Stimulated activated CD8-positive, alpha-beta memory T cell treated with anti-CD3 and anti-CD28 coated beads, Interleukin-4, amount 100 ng/mL, for 4 hours (primary cell): ENCODE results near the gene HRAS.
"Not testable (repeated sequence)": the region's sequence is repeated elsewhere in the genome, so short reads cannot be mapped to it uniquely, and the experiment has no call there.

Experiments
- DNase-seq, 2 donors: peaks; one replicate each; pipeline ENCODE4 v3.0.0-alpha.2; 2020; ENCODE audit warnings: low read depth in 2 of 2, low spot score in 1 of 2

The HRAS gene

GRCh38 chr11:534396-535209 lies 773 bp downstream of the HRAS start:
- DNase-seq = no peak

- DNase-seq = no peak
These were observed 1.6 kb downstream of the HRAS start for GRCh38 chr11:533586-534395.

DNA sequence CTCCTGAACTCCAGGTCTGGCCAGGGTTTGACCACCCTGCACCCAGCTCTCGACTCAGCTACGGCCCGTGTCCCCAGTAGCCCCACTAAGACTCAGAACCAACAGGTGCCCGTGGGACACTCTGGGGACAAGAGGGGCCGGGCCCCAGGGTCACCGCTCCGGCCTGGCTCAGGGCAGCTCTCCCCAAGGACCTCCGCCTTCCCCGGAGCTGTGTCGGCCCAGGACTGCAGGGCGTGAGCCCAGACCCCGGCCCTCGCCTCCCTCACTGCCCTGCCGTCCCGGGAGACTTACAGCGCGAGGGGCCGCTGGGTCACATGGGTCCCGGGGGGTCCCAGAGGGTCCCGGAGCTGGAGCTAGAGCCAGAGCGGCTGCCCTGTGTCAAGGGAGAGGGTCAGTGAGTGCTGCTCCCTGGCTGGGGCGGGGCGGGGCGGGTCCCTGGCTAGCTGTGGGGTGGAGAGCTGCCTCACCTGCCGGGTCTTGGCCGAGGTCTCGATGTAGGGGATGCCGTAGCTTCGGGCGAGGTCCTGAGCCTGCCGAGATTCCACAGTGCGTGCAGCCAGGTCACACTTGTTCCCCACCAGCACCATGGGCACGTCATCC lies 2.3 kb downstream of the HRAS start:
- no peak for DNase-seq

DNA sequence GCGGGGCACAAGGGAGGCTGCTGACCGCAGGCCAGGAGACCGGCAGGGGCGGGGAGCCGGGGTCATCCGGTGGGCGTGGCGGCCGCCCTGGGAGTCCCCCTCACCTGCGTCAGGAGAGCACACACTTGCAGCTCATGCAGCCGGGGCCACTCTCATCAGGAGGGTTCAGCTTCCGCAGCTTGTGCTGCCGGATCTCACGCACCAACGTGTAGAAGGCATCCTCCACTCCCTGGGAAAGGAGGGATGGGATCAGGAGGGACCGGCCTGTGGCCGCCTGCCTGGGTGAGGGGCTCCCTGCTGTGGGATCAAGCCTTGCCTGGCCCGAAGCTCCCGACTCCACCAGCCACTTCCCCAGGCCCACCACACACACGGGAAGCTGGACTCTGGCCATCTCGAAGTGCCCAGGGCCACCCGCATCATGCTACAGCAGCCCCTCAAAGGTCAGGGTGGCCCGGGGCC lies 2.8 kb downstream of the HRAS start:
- DNase-seq = no peak

GRCh38 chr11:531919-532526 lies 3.4 kb downstream of the HRAS start:
- no peak for DNase-seq

GRCh38 chr11:530960-531831 lies 4.2 kb downstream of the HRAS start:
- no peak for DNase-seq

DNA sequence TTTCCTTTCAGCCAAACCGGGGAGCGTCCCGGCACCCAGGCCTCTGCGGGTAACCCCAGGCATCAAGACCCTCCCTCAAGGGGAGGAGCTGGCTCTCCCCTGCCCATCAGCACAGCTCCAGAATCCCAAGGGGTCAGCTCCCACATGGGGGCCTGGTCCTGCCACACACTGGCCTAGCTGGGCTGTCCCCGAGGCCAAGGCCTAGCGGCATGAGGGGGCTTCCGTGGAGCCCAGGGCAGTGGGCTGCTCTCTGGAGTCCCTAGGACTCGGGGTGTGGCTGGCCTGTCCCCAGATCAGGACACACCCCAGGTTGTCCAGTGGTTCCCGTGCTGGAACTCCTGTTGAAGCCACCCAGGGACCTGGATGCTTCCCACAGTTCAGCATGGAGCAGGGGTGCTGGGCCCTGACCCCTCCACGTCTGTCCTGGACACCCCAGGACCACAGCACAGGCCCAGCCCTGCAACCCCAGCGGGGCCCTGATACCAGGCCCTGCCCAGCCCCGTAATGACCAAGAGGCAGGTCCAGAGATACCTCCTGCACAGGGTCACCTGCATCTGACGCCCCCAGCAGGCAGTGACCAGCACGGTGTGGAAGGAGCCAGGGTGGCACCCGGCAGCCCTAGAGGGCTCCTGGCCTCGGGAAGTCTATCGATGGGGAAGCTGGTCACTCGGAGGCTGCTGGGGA lies 5.5 kb downstream of the HRAS start:
- no peak for DNase-seq

GRCh38 chr11:528815-529727 lies 6.3 kb downstream of the HRAS start:
- DNase-seq = no peak

- DNase-seq = no peak
These were observed 7.1 kb downstream of the HRAS start for GRCh38 chr11:528166-528814.

DNA sequence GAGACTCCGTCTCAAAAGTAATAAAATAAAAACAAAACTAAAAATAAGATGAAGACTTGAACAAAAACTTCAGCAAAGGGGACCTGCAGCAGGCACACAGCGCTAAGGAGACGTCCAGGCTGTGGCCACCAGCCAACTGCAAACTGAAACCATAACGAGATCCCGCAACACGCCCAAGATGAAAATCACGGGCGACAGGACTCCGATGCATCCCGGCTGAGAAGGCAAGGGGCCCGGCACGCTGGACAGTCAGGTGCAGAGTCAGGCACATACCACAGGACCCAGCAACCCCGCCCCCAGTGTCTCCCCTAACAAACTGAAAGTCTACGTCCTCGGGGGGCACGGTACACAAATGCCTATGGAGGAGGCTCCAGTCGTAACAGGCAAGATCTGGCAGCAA lies 9.2 kb downstream of the HRAS start:
- no peak for DNase-seq

GRCh38 chr11:521177-521688 lies 14.1 kb downstream of the HRAS start:
- DNase-seq = no peak

- DNase-seq = no peak
These were observed 14.8 kb downstream of the HRAS start for GRCh38 chr11:520428-521176.

- peak; percentile 67 to 72 for DNase-seq
These were observed 16.7 kb downstream of the HRAS start for GRCh38 chr11:518463-519202.

DNA sequence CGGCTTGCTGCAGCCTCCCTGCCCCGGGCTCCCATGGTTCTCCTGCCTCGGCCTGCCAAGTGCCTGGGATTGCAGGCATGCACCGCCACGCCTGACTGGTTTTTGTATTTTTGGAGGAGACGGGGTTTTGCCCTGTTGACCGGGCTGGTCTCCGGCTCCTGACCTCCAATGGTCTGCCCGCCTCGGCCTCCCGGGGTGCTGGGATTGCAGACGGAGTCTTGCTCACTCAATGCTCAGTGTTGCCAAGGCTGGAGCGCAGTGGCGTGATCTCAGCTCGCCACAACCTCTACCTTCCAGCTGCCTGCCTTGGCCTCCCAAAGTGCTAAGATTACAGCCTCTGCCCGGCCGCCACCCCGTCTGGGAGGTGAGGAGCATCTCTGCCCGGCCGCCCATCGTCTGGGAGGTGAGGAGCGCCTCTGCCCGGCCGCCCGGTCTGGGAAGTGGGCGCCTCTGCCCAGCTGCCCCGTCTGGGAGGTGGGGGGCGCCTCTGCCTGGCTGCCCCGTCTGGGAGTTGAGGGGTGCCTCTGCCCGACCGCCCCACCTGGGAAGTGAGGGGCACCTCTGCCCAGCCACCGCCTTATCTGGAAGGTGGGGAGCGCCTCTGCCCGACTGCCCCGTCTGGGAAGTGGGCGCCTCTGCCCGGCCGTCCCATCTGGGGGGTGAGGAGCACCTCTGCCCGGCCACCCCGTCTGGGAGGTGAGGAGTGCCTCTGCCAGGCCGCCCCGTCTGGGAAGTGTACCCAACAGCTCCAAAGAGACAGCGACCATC lies 18.3 kb downstream of the HRAS start:
- not testable (repeated sequence) for DNase-seq

GRCh38 chr11:516400-516799 lies 19.0 kb downstream of the HRAS start:
- DNase-seq = no peak

DNA sequence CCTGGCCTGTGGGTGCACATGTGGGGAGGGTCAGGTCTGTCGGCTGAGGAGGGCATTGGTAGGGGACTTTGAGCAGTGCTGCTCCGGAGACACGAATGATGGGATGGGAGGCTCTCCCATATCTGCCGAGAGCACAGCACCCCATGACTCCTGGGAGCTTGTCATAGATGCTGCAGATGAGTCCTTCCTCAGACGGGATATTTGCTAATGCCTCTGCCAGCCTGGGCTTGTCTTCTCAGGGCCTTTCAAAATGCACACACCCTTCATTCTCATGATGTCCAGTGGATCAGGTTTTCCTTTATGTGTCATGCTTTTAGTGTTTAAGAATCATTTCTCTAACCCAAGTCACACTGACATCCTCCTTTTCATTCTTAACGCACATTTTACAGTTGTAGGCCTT lies 20.2 kb downstream of the HRAS start:
- no peak for DNase-seq
